GM12878 (cell line): ENCODE measurements around the gene FBXW10B.
"Not testable (repeated sequence)": the region's sequence is repeated elsewhere in the genome, so short reads cannot be mapped to it uniquely, and the experiment has no call there.

ENCODE experiments used
- CHD2 ChIP-seq: IDR thresholded peaks from 2 replicates; pipeline ENCODE4 v1.6.1; 2011; ENCODE audit warnings: low read depth, low read length, improper control_type of control experiment, borderline replicate concordance
- FOXM1 ChIP-seq: IDR thresholded peaks from 2 replicates; pipeline ENCODE4 v1.6.1; 2012; ENCODE audit warnings: low read depth, mild to moderate bottlenecking, inconsistent platforms, low read length, moderate library complexity
- POLR2A ChIP-seq: IDR thresholded peaks from 2 replicates; pipeline ENCODE4 v1.6.1; 2011; ENCODE audit warnings: low read depth, mild to moderate bottlenecking, low read length
- TF ChIP-seq, protein P1 (sequence below): IDR thresholded peaks from 2 replicates; pipeline ENCODE4 v1.6.1; 2011; ENCODE audit warnings: mild to moderate bottlenecking, low read depth, low read length, moderate library complexity; ENCODE audit not compliant: insufficient replicate concordance
- TF ChIP-seq, protein P2 (sequence below): IDR thresholded peaks from 2 replicates; pipeline ENCODE4 v1.6.1; 2012; ENCODE audit warnings: mild to moderate bottlenecking, low read depth, low read length
- TF ChIP-seq, protein P3 (sequence below), 3 experiments: IDR thresholded peaks in 2 of 3; conservative IDR thresholded peaks in 1 of 3; 2 replicates each; pipeline ENCODE4 v1.5.1; 2011; ENCODE audit warnings: low read depth in 3 of 3, low read length in 3 of 3, mild to moderate bottlenecking in 3 of 3, control low read depth in 2 of 3, moderate library complexity in 2 of 3, inconsistent platforms in 1 of 3, mixed read lengths in 1 of 3; ENCODE audit not compliant: control insufficient read depth in 2 of 3, insufficient read depth in 1 of 3; ENCODE audit errors: extremely low read depth in 1 of 3

DNA sequence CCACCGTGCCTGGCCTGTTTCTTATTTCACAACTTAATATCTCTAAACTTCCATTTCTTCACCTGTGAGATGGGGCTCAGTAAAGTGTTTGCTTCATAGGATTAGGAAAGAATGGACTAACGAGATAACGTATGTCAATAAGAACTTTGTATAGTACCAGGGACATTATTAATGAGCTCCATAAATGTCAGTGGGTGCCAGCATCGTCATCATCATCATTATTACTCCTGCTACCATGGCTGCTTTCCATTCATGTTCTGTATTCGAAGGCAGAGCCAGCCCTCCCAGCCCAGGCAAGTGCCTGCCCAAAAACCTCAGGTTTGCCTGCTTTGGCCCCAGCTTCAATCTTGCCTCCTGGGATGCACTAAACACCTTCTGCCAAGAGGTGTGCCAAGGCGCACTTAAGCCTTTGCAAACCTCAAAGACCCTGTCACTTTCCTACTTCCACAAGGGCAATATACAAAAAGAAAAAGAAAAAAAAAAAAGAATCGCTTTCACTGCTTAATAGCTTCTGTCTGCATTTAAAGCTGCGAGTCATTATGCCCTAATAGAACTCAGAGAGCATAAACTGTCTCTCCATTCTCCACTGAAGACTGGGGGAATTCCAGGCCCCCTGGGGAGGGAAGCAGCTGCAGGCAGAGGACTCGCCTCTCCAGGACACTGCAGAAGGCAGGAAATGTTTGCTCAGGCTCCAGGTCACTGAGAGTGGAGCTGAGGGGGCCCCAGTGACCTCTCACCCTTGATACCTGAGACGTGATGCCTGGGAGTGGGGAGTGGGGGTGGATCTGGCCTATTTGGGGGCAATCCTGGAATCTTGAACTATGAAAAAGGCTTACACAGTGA, 25.8 kb upstream of the FBXW10B start:
- TF ChIP-seq CHD2, FOXM1, POLR2A: not testable (repeated sequence)
- TF ChIP-seq, protein P1, sequence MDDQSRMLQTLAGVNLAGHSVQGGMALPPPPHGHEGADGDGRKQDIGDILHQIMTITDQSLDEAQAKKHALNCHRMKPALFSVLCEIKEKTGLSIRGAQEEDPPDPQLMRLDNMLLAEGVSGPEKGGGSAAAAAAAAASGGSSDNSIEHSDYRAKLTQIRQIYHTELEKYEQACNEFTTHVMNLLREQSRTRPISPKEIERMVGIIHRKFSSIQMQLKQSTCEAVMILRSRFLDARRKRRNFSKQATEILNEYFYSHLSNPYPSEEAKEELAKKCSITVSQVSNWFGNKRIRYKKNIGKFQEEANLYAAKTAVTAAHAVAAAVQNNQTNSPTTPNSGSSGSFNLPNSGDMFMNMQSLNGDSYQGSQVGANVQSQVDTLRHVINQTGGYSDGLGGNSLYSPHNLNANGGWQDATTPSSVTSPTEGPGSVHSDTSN = not testable (repeated sequence)
- TF ChIP-seq, protein P2, sequence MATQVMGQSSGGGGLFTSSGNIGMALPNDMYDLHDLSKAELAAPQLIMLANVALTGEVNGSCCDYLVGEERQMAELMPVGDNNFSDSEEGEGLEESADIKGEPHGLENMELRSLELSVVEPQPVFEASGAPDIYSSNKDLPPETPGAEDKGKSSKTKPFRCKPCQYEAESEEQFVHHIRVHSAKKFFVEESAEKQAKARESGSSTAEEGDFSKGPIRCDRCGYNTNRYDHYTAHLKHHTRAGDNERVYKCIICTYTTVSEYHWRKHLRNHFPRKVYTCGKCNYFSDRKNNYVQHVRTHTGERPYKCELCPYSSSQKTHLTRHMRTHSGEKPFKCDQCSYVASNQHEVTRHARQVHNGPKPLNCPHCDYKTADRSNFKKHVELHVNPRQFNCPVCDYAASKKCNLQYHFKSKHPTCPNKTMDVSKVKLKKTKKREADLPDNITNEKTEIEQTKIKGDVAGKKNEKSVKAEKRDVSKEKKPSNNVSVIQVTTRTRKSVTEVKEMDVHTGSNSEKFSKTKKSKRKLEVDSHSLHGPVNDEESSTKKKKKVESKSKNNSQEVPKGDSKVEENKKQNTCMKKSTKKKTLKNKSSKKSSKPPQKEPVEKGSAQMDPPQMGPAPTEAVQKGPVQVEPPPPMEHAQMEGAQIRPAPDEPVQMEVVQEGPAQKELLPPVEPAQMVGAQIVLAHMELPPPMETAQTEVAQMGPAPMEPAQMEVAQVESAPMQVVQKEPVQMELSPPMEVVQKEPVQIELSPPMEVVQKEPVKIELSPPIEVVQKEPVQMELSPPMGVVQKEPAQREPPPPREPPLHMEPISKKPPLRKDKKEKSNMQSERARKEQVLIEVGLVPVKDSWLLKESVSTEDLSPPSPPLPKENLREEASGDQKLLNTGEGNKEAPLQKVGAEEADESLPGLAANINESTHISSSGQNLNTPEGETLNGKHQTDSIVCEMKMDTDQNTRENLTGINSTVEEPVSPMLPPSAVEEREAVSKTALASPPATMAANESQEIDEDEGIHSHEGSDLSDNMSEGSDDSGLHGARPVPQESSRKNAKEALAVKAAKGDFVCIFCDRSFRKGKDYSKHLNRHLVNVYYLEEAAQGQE = not testable (repeated sequence)
- TF ChIP-seq, protein P3, sequence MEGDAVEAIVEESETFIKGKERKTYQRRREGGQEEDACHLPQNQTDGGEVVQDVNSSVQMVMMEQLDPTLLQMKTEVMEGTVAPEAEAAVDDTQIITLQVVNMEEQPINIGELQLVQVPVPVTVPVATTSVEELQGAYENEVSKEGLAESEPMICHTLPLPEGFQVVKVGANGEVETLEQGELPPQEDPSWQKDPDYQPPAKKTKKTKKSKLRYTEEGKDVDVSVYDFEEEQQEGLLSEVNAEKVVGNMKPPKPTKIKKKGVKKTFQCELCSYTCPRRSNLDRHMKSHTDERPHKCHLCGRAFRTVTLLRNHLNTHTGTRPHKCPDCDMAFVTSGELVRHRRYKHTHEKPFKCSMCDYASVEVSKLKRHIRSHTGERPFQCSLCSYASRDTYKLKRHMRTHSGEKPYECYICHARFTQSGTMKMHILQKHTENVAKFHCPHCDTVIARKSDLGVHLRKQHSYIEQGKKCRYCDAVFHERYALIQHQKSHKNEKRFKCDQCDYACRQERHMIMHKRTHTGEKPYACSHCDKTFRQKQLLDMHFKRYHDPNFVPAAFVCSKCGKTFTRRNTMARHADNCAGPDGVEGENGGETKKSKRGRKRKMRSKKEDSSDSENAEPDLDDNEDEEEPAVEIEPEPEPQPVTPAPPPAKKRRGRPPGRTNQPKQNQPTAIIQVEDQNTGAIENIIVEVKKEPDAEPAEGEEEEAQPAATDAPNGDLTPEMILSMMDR (IDR thresholded peaks at IDR 0.05 in 2 of 3, conservative IDR thresholded peaks at IDR 0.05 in 1 of 3; ENCODE audit: control insufficient read depth in 2 of 3, extremely low read depth in 1 of 3, insufficient read depth in 1 of 3, low read depth in 3 of 3, low read length in 3 of 3) = not testable (repeated sequence)
